Mucosa of descending colon (tissue), 3 donors: ENCODE results near the gene GRB10. TPM values are rescaled to one million over a fixed set of nuclear protein-coding genes. Genes with fewer than 3 reads are reported as not detected.
A peak's percentile ranks its signal among the peaks of the same experiment; 100 is the strongest.

Experiments
- ATAC-seq: fragments of 200-7000 bp; cut with Tn5 transposase; one replicate; pipeline ENCODE4 v1.9.1; 2020; ENCODE audit warnings: mild to moderate bottlenecking, moderate library complexity
- DNase-seq, 3 donors: peaks; one replicate each; pipeline ENCODE4 v3.0.0-alpha.2; 2020
- H3K36me3 ChIP-seq: fragments of 200-600 bp; one replicate; pipeline ENCODE4 v1.8.0; 2021; ENCODE audit warnings: low read depth, mild to moderate bottlenecking
- H3K4me1 ChIP-seq: fragments of 200-600 bp; one replicate; pipeline ENCODE4 v1.8.0; 2021; ENCODE audit warnings: low read depth, mild to moderate bottlenecking
- H3K4me3 ChIP-seq: fragments of 200-600 bp; one replicate; pipeline ENCODE4 v1.8.0; 2021; ENCODE audit warnings: mild to moderate bottlenecking
- H3K9me3 ChIP-seq: fragments of 200-600 bp; one replicate; pipeline ENCODE4 v1.8.0; 2021; ENCODE audit warnings: mild to moderate bottlenecking
- intact Hi-C, 2 donors: fragments of 100-400 bp; cut with DNase I in 1 of 2; cut with micrococcal nuclease in 1 of 2; formaldehyde crosslinking; loops; one replicate each; pipeline versions ENCODE4 v1.11.0 to v1.11.1; 2022; cut with DNase I, micrococcal nuclease
- total RNA-seq, 3 donors: library from RNA; stranded (reverse); fragmentation: NEBNext Ultra II Directional in 2 of 3; extraction: Animal tissue kit (Norgen Biotek cat#: 25700) in 2 of 3; gene quantifications; one replicate each; pipeline versions ENCODE4 v1.2.1 to v1.2.4, GENCODE V29; 2021 to 2023
- TF ChIP-seq, protein P1 (sequence below): fragments of 200-600 bp; IDR thresholded peaks from one replicate; pipeline ENCODE4 v1.8.0; 2022; ENCODE audit warnings: antibody characterized with exemption, mild to moderate bottlenecking
- donor health status: DM: no; HTN: no; CAD: no; lungs with moderate emphysema.
- donor health status: DM: no; HTN: no; CAD: no.
- donor health status: DM: no; HTN: yes; CAD: no.

Gene GRB10
- total RNA-seq, 3 donors from 2014 or later: 9.4 to 56.8 (median 13.0) TPM

DNA sequence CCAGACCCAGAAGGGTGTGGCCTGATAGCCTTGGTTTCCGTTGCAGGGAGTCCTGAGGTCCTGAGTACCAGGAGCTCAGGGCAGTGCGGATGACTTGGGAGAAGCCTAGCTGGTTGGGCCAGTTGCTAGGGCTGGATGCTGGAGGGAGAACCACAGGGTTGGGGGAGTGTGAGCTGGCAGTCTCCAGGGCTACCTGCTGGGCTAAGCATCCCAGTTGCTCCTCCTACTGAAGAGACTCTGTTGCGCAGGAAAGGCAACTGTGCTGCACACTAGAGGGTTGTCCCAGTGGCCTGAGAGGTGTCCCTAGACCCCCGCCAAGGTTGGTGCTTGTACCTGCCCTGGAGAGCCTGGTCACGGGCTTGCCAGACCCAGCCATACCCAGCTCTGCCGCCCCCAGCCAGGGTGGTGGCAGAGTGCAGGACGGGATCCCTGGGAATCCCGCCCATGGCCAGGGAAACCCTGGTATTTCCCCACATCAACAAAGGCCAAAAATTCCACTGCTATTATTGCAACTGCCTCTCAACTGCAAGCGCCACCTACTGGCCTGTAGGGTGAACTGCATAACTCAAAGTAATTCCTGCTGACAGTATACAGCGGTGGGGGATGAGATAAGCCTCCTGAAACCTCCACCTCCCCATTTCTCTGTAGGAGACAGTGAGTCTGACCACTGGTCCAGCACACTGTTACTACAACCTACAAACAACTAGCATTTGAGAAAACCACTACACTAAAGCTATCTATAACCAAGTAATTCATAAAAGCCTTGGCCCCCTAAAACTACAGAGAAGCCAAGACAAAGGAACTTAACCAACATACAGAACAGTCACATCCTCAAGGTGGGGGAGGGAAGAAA lies 149.9 kb downstream of the GRB10 start:
- intact Hi-C loops: no loop called here
- ATAC-seq (peak; percentile 95), DNase-seq (peak in 2 of 3 donors; percentile 43 to 70)
- Histone ChIP-seq H3K36me3 (no peaks in the 10 kb centered on the region), H3K4me1 (no peaks in the 10 kb centered on the region), H3K9me3 (no peaks in the 10 kb centered on the region), H3K4me3 (no peak overlapping the region)
- TF ChIP-seq, protein P1, sequence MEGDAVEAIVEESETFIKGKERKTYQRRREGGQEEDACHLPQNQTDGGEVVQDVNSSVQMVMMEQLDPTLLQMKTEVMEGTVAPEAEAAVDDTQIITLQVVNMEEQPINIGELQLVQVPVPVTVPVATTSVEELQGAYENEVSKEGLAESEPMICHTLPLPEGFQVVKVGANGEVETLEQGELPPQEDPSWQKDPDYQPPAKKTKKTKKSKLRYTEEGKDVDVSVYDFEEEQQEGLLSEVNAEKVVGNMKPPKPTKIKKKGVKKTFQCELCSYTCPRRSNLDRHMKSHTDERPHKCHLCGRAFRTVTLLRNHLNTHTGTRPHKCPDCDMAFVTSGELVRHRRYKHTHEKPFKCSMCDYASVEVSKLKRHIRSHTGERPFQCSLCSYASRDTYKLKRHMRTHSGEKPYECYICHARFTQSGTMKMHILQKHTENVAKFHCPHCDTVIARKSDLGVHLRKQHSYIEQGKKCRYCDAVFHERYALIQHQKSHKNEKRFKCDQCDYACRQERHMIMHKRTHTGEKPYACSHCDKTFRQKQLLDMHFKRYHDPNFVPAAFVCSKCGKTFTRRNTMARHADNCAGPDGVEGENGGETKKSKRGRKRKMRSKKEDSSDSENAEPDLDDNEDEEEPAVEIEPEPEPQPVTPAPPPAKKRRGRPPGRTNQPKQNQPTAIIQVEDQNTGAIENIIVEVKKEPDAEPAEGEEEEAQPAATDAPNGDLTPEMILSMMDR: peak; percentile 87

DNA sequence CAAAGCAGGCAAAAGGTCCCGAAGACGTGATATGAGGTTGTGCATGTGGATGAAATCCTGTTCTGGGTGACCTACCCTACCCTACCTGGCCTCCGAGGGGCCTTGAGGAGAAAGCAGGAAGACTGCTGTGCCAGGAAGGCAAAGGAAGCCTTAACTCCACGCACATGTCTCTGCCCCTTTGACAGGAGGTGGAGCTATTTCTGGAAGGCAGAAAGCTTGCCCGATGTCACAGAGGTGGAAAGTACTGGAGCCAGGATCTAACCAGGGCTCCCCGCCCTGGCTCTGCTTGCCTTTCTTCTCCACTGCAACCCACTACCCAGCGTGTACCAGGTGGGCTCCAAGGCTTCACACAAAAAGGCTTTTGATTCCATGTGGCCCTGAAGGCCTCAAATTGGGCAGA lies 151.1 kb downstream of the GRB10 start:
- ATAC-seq: no peak
- H3K9me3 ChIP-seq: no peaks in the 10 kb centered on the region
- intact Hi-C loops: no loop called here
- no peak for DNase-seq
- H3K4me1 ChIP-seq: no peaks in the 10 kb centered on the region
- TF ChIP-seq, protein P1: no peak
- no peaks in the 10 kb centered on the region for H3K36me3 ChIP-seq
- no peak overlapping the region for H3K4me3 ChIP-seq

DNA sequence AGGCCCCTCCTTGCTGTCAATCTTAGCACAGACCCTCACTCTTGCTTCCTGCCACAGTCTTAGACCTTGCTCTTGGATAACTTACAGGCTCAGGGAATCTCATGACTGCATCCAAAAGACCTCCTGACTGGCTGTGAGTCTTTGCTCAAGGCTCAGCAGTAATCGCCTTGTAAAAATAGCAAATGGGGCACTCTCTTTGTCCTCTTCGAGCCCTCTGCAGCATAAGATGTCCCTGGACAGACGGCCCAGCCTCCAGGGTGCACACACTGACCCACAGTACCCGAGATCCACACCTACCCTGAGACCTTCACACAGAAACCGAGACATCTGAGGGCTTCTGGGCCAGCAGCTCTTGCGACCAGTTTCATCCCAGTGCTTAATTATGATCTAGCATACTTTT lies 151.6 kb downstream of the GRB10 start:
- no peaks in the 10 kb centered on the region for H3K4me1 ChIP-seq
- no peaks in the 10 kb centered on the region for H3K9me3 ChIP-seq
- no peak overlapping the region for H3K4me3 ChIP-seq
- DNase-seq (no peak), ATAC-seq (no peak)
- intact Hi-C loops: no loop called here
- TF ChIP-seq, protein P1: no peak
- H3K36me3 ChIP-seq: no peaks in the 10 kb centered on the region

DNA sequence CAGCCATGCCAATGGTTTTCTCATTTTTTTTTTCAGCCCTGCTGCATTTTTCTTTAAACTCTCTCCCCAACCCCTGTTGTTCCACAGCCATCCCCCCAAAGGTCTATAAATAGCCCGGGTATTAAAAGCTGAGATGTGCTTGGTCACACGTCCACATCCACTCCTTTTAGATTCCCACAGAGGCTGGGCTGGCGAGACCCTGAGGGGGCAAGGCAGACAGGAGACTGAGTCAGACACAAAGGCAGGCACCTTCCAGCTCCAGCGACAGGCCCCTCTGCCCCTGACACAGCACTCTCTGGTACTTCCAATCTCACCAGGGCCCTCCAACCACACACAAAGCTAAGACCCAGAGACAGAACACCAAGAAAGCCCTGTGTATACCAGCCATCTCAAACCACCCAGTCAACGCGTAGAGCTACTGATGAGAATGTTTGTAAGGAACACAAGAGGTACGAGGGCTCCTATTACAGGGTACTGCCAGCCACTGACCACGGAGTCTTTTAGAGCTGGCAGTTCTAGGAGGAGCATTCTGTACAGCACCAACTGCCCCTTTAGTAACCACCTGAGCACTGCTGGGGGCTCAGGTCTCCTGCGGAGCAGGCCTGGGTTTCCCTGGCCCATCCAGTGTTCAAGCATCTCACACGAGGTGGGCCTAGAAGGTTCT lies 153.3 kb downstream of the GRB10 start:
- ATAC-seq (no peak), DNase-seq (no peak)
- Histone ChIP-seq H3K36me3 (no peaks in the 10 kb centered on the region), H3K9me3 (no peaks in the 10 kb centered on the region), H3K4me3 (no peak overlapping the region), H3K4me1 (no peaks in the 10 kb centered on the region)
- intact Hi-C loops: no loop called here
- TF ChIP-seq, protein P1: no peak

DNA sequence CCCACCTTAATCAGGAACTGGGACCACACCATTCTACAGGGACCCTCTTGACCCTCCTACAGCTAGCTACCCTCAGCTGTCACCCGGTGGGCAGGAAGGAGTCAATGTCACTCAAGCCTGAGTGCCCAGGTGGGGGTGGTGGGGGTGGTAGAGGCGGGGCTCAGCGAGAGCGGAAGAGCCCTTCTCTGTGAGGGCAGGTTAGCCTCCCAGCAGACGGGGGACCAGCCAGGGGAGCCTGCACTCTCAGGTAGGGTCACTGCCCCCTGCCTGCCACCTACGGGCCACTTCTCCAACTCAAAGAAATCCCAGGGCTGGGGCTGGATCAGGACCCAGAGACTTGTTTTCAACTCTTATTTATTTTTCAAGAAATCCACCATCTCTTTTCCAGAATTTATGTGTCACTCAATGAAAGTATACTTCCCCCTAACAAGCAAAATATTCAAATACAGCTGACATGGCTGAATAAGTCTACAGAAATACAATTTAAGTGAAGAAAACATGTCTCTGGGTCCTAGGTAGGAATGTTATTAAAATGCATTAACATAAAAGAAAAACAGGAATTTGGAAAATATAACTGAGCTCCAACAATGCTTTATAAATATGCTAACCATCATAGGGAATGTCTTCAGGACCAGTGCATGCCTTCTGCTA lies 154.1 kb downstream of the GRB10 start:
- H3K9me3 ChIP-seq: no peaks in the 10 kb centered on the region
- no peak for ATAC-seq
- no peak for DNase-seq
- intact Hi-C loops: no loop called here
- H3K4me1 ChIP-seq: no peaks in the 10 kb centered on the region
- H3K4me3 ChIP-seq: no peak overlapping the region
- H3K36me3 ChIP-seq: no peaks in the 10 kb centered on the region
- TF ChIP-seq, protein P1: no peak
